BLaER1 treated with 17β-estradiol and CSF1 and Interleukin-3, amounts not matched to agents 10 nM and 100 nM (cell line): ENCODE results near the gene ETV3.

Experiments
- H3K27ac ChIP-seq, 11 experiments: shearing (Covaris generic); formaldehyde crosslinking; 2 replicates each; pipeline ENCODE4 v1.8.1; 2022
- H3K27me3 ChIP-seq, 11 experiments: shearing (Covaris generic); formaldehyde crosslinking; 2 replicates each; pipeline ENCODE4 v1.8.1; 2022
- H3K36me3 ChIP-seq, 11 experiments: shearing (Covaris generic); formaldehyde crosslinking; 2 replicates each; pipeline ENCODE4 v1.8.1; 2022
- H3K4me1 ChIP-seq, 10 experiments: shearing (Covaris generic); formaldehyde crosslinking; 2 replicates each; pipeline ENCODE4 v1.8.1; 2022
- H3K4me2 ChIP-seq, 11 experiments: shearing (Covaris generic); formaldehyde crosslinking; 2 replicates each; pipeline ENCODE4 v1.8.1; 2022
- H3K4me3 ChIP-seq, 10 experiments: shearing (Covaris generic); formaldehyde crosslinking; 2 replicates each; pipeline ENCODE4 v1.8.1; 2022
- H3K9ac ChIP-seq, 11 experiments: shearing (Covaris generic); formaldehyde crosslinking; 2 replicates each; pipeline ENCODE4 v1.8.1; 2022
- H3K9me3 ChIP-seq, 11 experiments: shearing (Covaris generic); formaldehyde crosslinking; replicated peaks in 1 of 11; 2 replicates each; pipeline ENCODE4 v1.8.1; 2022
- H4K20me1 ChIP-seq, 11 experiments: shearing (Covaris generic); formaldehyde crosslinking; 2 replicates each; pipeline ENCODE4 v1.8.1; 2022
- Cebpa-rat ChIP-seq, 11 experiments: shearing (Covaris generic); IDR thresholded peaks; 2 replicates each; pipeline ENCODE4 v1.8.1; 2022

Gene ETV3

GRCh38 chr1:157073944-157074685 is 64.1 kb downstream of the ETV3 start:
- no peak overlapping the region for H3K9ac ChIP-seq
- no peak overlapping the region for H3K4me3 ChIP-seq
- no peak for TF ChIP-seq Cebpa-rat (IDR thresholded peaks at IDR 0.05)
- no peaks in the 10 kb centered on the region for H3K4me1 ChIP-seq
- no peaks in the 10 kb centered on the region for H3K36me3 ChIP-seq
- no peaks in the 10 kb centered on the region for H3K27me3 ChIP-seq
- no peaks in the 10 kb centered on the region for H3K9me3 ChIP-seq
- H4K20me1 ChIP-seq = no peaks in the 10 kb centered on the region
- H3K27ac ChIP-seq = no peak overlapping the region
- H3K4me2 ChIP-seq = no peak overlapping the region; a peak in 1 of 22 replicates
